AG04450 (cell line): ENCODE measurements around the gene CNOT3. TPM values are rescaled to one million over a fixed set of nuclear protein-coding genes. Genes with fewer than 3 reads are reported as not detected.

Experiments
- CTCF ChIA-PET: fragments of 300-600, 350-600 bp; formaldehyde crosslinking; extraction: SDS; loops from one replicate; lab custom pipeline; 2022; ENCODE audit warnings: antibody characterized with exemption, inconsistent platforms; lab: Charles Lee
- POLR2A ChIA-PET: fragments of 350-600 bp; formaldehyde crosslinking; extraction: SDS; loops from one replicate; lab custom pipeline; 2021; ENCODE audit warnings: antibody characterized with exemption, inconsistent platforms; lab: Yijun Ruan, JAX
- DNase-seq: peaks from one replicate; pipeline ENCODE4 v3.0.0-alpha.2; 2011; ENCODE audit warnings: low read depth, low spot score
- H3K27ac ChIP-seq: one replicate; pipeline ENCODE4 v1.5.1; 2012; ENCODE audit warnings: low read depth, low read length, control low read depth
- H3K27me3 ChIP-seq: one replicate; pipeline ENCODE4 v1.6.0; 2012; ENCODE audit warnings: low read length; ENCODE audit not compliant: control insufficient read depth, insufficient read depth
- H3K4me3 ChIP-seq: 2 replicates; pipeline ENCODE4 v1.5.1; 2011; ENCODE audit warnings: mild to moderate bottlenecking, low read depth, low read length, control low read depth
- H3K9me3 ChIP-seq: 2 replicates; pipeline ENCODE4 v1.5.1; 2012; ENCODE audit warnings: low read length; ENCODE audit not compliant: control insufficient read depth, insufficient read depth
- polyA plus RNA-seq: library from polyadenylated mRNA; depleted of rRNA; stranded (reverse); fragments of >200 nt; gene quantifications from 2 replicates; pipeline ENCODE4 v1.2.3, GENCODE V29; 2011
- TF ChIP-seq, protein P1 (sequence below): IDR thresholded peaks from 2 replicates; pipeline ENCODE4 v1.5.1; 2011; ENCODE audit warnings: low read depth, low read length, control low read depth, inconsistent platforms

Gene CNOT3
- polyA plus RNA-seq, 1 experiment: 9.9 TPM

- Histone ChIP-seq H3K4me3 (no peak overlapping the region), H3K9me3 (no peaks in the 10 kb centered on the region), H3K27ac (no peak overlapping the region), H3K27me3 (no peaks in the 10 kb centered on the region)
- TF ChIP-seq, protein P1, sequence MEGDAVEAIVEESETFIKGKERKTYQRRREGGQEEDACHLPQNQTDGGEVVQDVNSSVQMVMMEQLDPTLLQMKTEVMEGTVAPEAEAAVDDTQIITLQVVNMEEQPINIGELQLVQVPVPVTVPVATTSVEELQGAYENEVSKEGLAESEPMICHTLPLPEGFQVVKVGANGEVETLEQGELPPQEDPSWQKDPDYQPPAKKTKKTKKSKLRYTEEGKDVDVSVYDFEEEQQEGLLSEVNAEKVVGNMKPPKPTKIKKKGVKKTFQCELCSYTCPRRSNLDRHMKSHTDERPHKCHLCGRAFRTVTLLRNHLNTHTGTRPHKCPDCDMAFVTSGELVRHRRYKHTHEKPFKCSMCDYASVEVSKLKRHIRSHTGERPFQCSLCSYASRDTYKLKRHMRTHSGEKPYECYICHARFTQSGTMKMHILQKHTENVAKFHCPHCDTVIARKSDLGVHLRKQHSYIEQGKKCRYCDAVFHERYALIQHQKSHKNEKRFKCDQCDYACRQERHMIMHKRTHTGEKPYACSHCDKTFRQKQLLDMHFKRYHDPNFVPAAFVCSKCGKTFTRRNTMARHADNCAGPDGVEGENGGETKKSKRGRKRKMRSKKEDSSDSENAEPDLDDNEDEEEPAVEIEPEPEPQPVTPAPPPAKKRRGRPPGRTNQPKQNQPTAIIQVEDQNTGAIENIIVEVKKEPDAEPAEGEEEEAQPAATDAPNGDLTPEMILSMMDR: no peak
- POLR2A ChIA-PET: no interaction called here
- DNase-seq: no peak
- CTCF ChIA-PET: no interaction called here
Measured at GRCh38 chr19:54186934-54187381, 49.4 kb downstream of the CNOT3 start.

- TF ChIP-seq, protein P1: no peak
- ChIA-PET CTCF (interaction anchor here (0.6 to 1.7 kb wide), 5 partner anchors 18 to 796 kb away, joined by 3 to 7 read pairs (median 5); no protein-coding TSS in a partner anchor), POLR2A (interaction anchor here (1.4 to 3.4 kb wide), 5 partner anchors 13 to 285 kb away, joined by 5 to 35 read pairs (median 23); partner anchors contain the start of genes CDC42EP5, CNOT3, LENG1 and RPS9)
- no peaks in the 10 kb centered on the region for H3K9me3 ChIP-seq
- DNase-seq: no peak
- peak overlapping the region; percentile 39 for H3K27ac ChIP-seq
- no peaks in the 10 kb centered on the region for H3K27me3 ChIP-seq
- H3K4me3 ChIP-seq: peak overlapping the region; percentile 77
Measured at GRCh38 chr19:54188215-54188871, 50.8 kb downstream of the CNOT3 start.

DNA sequence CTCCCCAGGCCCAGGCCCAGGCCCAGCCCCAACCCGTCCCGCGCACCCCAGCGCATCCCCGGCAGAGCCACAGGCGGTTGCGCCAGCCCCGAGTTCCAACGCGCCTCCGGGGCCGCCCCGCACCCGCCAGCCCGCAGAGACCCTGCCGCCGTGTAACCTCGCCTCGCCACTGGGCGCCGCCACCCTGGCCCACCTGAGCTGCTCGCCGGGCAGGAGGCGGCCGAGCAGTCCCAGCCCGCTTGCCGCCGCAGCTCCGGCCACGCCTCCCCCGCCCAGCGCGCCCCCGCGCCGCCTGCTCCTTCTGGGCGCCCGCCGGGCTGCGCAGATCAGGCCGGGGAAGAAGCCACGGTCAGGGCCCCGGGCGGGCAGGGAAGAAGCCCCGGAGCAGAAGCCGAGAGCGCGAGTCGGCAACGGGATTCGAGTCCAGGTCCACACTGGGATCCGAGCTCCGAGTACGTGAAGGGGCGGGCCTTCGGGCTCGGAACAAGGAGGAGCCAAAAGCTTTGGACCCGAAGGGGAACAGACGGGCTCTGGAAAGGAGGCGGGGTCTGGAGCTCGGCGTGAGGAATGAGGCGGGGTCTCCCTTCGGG lies 51.7 kb downstream of the CNOT3 start, which contains the start of gene MBOAT7:
TSS of gene MBOAT7 (minus strand) at position 436 of the 590 bp plus-strand sequence. CDS start 1,072 bp downstream, outside the sequence.
- Histone ChIP-seq H3K27ac (peak within 1 kb of the TSS; percentile 99), H3K9me3 (no peaks in the 10 kb centered on the region), H3K4me3 (peak within 1 kb of the TSS; percentile 82), H3K27me3 (no peaks in the 10 kb centered on the region)
- CTCF ChIA-PET: interaction anchor here (0.7 to 1.7 kb wide), 9 partner anchors 10 to 396 kb away, joined by 3 to 7 read pairs (median 4); no protein-coding TSS in a partner anchor
- POLR2A ChIA-PET: interaction anchor here (0.5 to 3.4 kb wide), 11 partner anchors 12 to 1410 kb away, joined by 3 to 35 read pairs (median 5); partner anchors contain the start of genes CDC42EP5, CNOT3, FIZ1 and LENG1
- no peak for DNase-seq
- TF ChIP-seq, protein P1: no peak

GRCh38 chr19:54189735-54190502 lies 52.4 kb downstream of the CNOT3 start:
- ChIA-PET CTCF (interaction anchor here (0.7 to 1.7 kb wide), 7 partner anchors 11 to 41 kb away, joined by 3 to 7 read pairs (median 4); no protein-coding TSS in a partner anchor), POLR2A (interaction anchor here (0.5 to 3.4 kb wide), 17 partner anchors 11 to 283 kb away, joined by 3 to 50 read pairs (median 5); partner anchors contain the start of genes CDC42EP5, CNOT3, LENG1 and RPS9)
- peak overlapping the region; percentile 99 for H3K27ac ChIP-seq
- peak overlapping the region; percentile 82 for H3K4me3 ChIP-seq
- peak; percentile 100 for DNase-seq
- TF ChIP-seq, protein P1: no peak
- no peaks in the 10 kb centered on the region for H3K9me3 ChIP-seq
- H3K27me3 ChIP-seq: no peaks in the 10 kb centered on the region
